Testis (tissue), 2 donors: ENCODE measurements around the gene RNF223.

Experiments used
- POLR2A ChIP-seq: fragments of 450-650 bp; IDR thresholded peaks from one replicate; pipeline ENCODE4 v1.6.1; 2017; ENCODE audit warnings: antibody characterized with exemption, mild to moderate bottlenecking, moderate library complexity
- TF ChIP-seq, protein P1 (sequence below), 3 experiments: fragments of 450-650 bp in 2 of 3; fragments of 200-600 bp in 1 of 3; sonication (generic) in 1 of 3; IDR thresholded peaks; one replicate each; pipeline ENCODE4 v1.5.1; 2016 to 2019; ENCODE audit warnings: antibody characterized with exemption in 3 of 3, mild to moderate bottlenecking in 2 of 3, moderate library complexity in 1 of 3

DNA sequence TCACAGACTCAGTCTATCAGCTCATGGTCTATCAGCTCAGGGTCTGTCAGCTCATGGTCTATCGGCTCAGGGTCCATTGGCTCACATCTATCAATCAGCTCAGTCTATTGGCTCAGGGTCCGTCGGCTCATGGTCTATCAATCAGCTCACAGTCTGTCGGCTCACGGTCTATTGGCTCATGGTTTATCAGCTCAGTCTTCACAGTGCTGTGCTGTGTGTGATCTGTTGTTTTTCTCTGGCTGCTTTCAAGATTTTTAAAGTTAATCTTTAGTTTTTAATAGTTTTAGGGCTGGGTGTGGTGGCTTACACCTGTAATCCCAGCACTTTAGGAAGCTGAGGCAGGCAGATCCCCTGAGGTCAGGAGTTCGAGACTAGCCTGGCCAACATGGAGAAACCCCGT lies 27.4 kb upstream of the RNF223 start:
- no peak for TF ChIP-seq POLR2A
- TF ChIP-seq, protein P1, sequence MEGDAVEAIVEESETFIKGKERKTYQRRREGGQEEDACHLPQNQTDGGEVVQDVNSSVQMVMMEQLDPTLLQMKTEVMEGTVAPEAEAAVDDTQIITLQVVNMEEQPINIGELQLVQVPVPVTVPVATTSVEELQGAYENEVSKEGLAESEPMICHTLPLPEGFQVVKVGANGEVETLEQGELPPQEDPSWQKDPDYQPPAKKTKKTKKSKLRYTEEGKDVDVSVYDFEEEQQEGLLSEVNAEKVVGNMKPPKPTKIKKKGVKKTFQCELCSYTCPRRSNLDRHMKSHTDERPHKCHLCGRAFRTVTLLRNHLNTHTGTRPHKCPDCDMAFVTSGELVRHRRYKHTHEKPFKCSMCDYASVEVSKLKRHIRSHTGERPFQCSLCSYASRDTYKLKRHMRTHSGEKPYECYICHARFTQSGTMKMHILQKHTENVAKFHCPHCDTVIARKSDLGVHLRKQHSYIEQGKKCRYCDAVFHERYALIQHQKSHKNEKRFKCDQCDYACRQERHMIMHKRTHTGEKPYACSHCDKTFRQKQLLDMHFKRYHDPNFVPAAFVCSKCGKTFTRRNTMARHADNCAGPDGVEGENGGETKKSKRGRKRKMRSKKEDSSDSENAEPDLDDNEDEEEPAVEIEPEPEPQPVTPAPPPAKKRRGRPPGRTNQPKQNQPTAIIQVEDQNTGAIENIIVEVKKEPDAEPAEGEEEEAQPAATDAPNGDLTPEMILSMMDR (IDR thresholded peaks at IDR 0.05), result no peak
